Subcutaneous adipose tissue (tissue), 4 donors: ENCODE data around the gene ITGAD. TPM values are rescaled to one million over a fixed set of nuclear protein-coding genes. Genes with fewer than 3 reads are reported as not detected.

Source experiments
- total RNA-seq, 4 donors: library from RNA; depleted of rRNA; stranded (reverse); fragments of >200 nt; gene quantifications; one replicate each; pipeline ENCODE4 v1.1.0, GENCODE V29; 2016
- TF ChIP-seq, protein P1 (sequence below): fragments of 450-650 bp; IDR thresholded peaks from one replicate; pipeline ENCODE4 v1.5.1; 2016; ENCODE audit warnings: low read depth, mild to moderate bottlenecking, control low read depth, antibody characterized with exemption, moderate library complexity

Gene ITGAD
- total RNA-seq, 4 donors from 2014 or later: 0.22 to 0.68 (median 0.65) TPM; not detected in 1

DNA sequence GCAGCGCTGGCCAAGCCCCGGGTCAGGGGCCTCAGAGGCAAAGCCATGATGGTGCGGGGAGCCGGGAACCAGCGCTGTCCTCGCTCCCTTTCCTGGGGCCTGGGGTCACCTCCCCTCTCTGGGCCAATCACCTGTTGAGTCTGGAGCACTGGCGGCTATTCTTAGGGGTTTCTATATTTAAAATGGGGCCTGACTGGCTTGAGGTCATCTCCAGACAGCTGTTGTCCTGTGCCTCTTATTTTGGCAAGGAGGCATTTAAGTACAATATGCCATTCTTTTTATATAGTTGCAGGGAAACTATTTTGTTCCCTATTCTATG, 35.1 kb downstream of the ITGAD start, which contains the start of gene COX6A2:
Gene COX6A2 (minus strand): TSS at position 82 of the 319 bp plus-strand sequence. CDS start 35 bp downstream, at position 47.
- TF ChIP-seq, protein P1, sequence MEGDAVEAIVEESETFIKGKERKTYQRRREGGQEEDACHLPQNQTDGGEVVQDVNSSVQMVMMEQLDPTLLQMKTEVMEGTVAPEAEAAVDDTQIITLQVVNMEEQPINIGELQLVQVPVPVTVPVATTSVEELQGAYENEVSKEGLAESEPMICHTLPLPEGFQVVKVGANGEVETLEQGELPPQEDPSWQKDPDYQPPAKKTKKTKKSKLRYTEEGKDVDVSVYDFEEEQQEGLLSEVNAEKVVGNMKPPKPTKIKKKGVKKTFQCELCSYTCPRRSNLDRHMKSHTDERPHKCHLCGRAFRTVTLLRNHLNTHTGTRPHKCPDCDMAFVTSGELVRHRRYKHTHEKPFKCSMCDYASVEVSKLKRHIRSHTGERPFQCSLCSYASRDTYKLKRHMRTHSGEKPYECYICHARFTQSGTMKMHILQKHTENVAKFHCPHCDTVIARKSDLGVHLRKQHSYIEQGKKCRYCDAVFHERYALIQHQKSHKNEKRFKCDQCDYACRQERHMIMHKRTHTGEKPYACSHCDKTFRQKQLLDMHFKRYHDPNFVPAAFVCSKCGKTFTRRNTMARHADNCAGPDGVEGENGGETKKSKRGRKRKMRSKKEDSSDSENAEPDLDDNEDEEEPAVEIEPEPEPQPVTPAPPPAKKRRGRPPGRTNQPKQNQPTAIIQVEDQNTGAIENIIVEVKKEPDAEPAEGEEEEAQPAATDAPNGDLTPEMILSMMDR: no peak

DNA sequence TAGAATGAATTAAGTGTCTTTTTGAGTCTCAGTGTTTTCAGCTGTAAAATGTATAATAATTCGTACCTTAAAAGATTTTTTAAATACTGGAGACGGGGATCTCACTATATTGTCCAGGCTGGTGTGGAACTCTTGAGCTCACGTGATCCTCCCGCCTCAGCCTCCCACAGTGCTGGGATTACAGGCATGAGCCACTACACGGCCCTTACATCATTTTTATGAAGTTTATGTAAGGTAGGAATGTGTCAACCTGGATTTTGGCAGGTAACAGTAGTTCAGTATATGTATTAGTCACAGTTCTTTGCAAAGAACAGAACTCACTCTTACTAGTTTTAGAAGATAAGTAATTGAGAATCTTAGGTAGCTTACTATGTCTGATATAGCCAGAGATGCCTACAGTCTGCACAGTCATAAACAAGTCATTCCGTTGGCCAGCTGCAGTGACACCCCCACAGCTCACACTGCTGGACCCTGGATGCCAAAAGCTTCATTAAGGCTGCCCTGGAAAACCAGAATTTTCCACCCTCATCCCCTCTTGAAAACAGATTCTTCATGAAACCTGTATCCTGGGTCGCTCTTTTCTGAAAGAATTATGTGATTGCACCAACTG, 35.6 kb downstream of the ITGAD start:
- TF ChIP-seq, protein P1: no peak

DNA sequence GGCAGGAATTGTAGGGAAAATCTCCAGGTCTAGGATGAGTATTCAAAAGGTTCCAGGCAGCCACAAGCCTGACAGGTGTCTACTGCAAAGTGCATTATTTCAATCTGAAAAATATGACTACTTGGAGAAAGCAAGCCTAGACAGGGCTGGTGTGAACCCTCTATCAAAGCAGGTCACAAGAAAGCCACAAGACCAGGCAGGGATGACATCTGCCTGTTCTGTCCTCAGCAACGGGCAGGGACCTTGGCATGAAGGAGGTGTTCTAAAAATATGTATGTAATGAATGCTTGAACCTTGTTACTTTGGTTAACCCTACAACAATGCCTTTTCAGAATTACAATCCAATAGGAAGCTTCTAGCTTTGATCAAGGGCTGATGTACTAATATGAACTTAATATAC, 36.2 kb downstream of the ITGAD start:
- TF ChIP-seq, protein P1: no peak

DNA sequence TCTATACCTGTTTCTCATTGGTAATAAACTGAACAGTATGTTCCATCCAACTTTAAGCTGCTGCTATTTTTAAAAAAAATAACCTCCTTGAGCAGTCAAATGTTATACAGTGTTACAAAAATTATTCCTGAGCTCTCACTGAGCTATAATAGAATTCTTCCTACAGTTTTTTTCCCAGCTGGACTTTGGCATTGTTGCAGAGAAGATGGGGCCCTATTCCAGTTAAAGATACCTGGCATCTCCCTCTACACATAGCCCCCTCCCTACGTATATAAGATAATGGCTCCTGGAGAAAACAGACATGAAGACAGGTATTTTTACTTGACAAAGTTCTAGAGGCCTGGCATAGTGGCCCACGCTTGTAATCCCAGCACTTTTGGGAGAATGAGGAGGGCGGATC, 36.7 kb downstream of the ITGAD start:
- TF ChIP-seq, protein P1: no peak

DNA sequence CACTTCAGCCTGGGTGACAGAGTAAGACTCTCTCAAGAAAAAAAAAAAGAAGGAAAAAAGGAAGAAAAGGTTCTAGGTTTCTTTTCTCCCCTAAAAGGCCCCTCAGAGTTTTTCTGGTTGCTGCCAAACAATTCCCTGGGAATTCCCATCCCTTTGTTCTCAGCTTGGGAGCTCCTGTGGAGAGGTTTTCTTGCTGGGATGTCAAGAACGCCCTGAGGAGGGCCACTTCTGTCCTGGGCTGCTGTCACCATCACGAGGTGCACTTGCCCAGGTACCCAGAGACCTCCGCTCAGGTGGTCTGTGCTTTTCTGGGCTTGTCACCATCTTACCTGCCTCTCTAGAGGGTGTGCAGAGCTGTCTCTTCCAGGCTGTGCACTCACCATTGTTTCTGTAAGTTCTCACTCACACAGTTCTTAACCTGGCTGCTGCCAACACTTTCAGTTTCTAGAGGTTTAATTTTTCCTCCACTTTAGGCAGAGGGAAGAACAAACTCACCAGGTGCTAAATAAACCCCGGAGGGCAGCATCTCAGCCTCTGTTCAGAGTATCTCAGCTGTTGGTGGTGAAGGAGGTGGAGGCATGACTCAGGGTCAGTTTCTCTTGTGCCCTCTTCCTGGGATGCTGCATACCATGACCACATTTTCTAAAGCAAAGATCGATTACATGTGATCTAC, 37.4 kb downstream of the ITGAD start:
- TF ChIP-seq, protein P1: no peak

DNA sequence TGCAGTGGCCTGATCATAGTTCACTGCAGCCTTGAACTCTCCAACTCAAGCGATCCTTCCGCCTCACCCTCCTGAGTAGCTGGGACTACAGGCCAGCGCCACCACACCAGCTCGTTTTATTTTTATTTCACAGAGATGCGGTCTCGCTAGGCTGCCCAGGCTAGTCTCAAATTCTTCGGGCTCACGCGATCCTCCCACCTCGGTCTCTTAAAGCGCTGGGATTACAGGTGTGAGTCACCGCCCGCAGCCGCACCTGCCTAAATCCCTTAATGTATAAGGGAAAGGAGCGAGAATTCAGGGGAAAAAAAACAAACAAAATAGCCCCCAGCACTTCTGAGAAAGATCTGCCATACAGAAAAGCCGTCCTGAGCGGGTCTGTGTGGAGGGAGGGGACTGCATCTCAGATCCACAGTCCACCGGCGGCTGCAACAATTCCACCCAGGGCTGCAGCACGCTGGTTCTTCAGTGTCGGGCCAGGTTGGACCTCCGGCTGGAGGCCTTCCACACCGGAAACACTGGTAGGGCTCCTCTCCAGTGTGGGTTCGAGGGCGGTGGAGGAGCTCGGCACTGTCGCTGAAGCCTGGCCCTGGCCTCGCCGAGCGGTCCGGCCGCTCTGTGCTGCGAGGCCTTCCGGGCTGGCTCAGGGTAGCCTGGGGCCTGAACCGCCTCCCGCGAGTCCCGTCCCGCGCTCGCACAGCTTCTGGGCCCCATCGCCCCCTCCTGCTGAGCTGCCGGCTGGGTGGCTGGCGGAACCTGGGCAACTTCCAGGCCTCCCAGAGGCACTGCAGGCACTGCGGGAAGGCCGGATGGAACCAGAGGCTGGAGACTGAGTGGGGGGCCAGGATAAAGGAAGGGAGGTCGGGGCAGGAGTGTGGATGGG, 42.4 kb downstream of the ITGAD start:
- TF ChIP-seq, protein P1: no peak
